MM.1S (cell line): ENCODE data around the gene PNO1.
A peak's percentile ranks its signal among the peaks of the same experiment; 100 is the strongest.

ENCODE experiments used
- DNase-seq: peaks from one replicate; pipeline ENCODE4 v3.0.0-alpha.2; 2015
- H2AFZ ChIP-seq: fragments of 300-600 bp; sonication (generic); 2 replicates; pipeline ENCODE4 v1.6.0; 2016; ENCODE audit warnings: antibody characterized with exemption, low read length
- H3F3A ChIP-seq: fragments of 300-600 bp; sonication (generic); 2 replicates; pipeline ENCODE4 v1.6.1; 2016; ENCODE audit warnings: mild to moderate bottlenecking, antibody characterized with exemption, low read length, moderate library complexity, mixed read lengths; ENCODE audit not compliant: insufficient read depth
- H3K27ac ChIP-seq: fragments of 300-600 bp; sonication (generic); 2 replicates; pipeline ENCODE4 v1.5.1; 2016; ENCODE audit warnings: mild to moderate bottlenecking, low read length
- H3K27me3 ChIP-seq: fragments of 300-600 bp; sonication (generic); replicated peaks from 2 replicates; pipeline ENCODE4 v1.6.0; 2016; ENCODE audit warnings: low read length; ENCODE audit not compliant: insufficient read depth
- H3K36me3 ChIP-seq: fragments of 300-600 bp; sonication (generic); replicated peaks from 2 replicates; pipeline ENCODE4 v1.6.1; 2016; ENCODE audit warnings: mild to moderate bottlenecking, low read length, mixed read lengths; ENCODE audit not compliant: insufficient read depth
- H3K4me1 ChIP-seq: fragments of 300-600 bp; sonication (generic); 2 replicates; pipeline ENCODE4 v1.6.1; 2016; ENCODE audit warnings: low read length, mixed read lengths
- H3K4me2 ChIP-seq: fragments of 300-600 bp; sonication (generic); 2 replicates; pipeline ENCODE4 v1.6.0; 2016; ENCODE audit warnings: low read depth, low read length
- H3K4me3 ChIP-seq: fragments of 300-600 bp; sonication (generic); 2 replicates; pipeline ENCODE4 v1.5.1; 2016; ENCODE audit warnings: low read length, mixed read lengths
- H3K79me2 ChIP-seq: fragments of 300-600 bp; sonication (generic); 2 replicates; pipeline ENCODE4 v1.6.1; 2016; ENCODE audit warnings: mixed run types, low read length, mixed read lengths
- H3K9ac ChIP-seq: fragments of 300-600 bp; sonication (generic); 2 replicates; pipeline ENCODE4 v1.6.1; 2016; ENCODE audit warnings: low read length, mixed read lengths
- H3K9me2 ChIP-seq: fragments of 300-600 bp; sonication (generic); replicated peaks from 2 replicates; pipeline ENCODE4 v1.6.1; 2016; ENCODE audit warnings: mild to moderate bottlenecking, low read length, mixed read lengths; ENCODE audit not compliant: insufficient read depth
- H3K9me3 ChIP-seq: fragments of 300-600 bp; sonication (generic); replicated peaks from 2 replicates; pipeline ENCODE4 v1.6.1; 2016; ENCODE audit warnings: mild to moderate bottlenecking, low read length, mixed read lengths; ENCODE audit not compliant: insufficient read depth
- H4K20me1 ChIP-seq: fragments of 300-600 bp; sonication (generic); 2 replicates; pipeline ENCODE4 v1.6.1; 2016; ENCODE audit warnings: mild to moderate bottlenecking, low read length, moderate library complexity, mixed read lengths; ENCODE audit not compliant: insufficient read depth
- EZH2 ChIP-seq: fragments of 300-600 bp; sonication (generic); optimal IDR thresholded peaks from 2 replicates; pipeline ENCODE3; 2017; ENCODE audit warnings: low read depth, mild to moderate bottlenecking, antibody characterized with exemption, low read length, mixed read lengths
- EZH2phosphoT487 ChIP-seq: fragments of 300-600 bp; sonication (generic); IDR thresholded peaks from 2 replicates; pipeline ENCODE4 v1.6.1; 2018; ENCODE audit warnings: antibody characterized with exemption, low read length
- TF ChIP-seq, protein P1 (sequence below): fragments of 300-600 bp; sonication (generic); IDR thresholded peaks from 2 replicates; pipeline ENCODE4 v1.5.1; 2016; ENCODE audit warnings: antibody characterized with exemption, low read length, mixed read lengths

Gene PNO1

DNA sequence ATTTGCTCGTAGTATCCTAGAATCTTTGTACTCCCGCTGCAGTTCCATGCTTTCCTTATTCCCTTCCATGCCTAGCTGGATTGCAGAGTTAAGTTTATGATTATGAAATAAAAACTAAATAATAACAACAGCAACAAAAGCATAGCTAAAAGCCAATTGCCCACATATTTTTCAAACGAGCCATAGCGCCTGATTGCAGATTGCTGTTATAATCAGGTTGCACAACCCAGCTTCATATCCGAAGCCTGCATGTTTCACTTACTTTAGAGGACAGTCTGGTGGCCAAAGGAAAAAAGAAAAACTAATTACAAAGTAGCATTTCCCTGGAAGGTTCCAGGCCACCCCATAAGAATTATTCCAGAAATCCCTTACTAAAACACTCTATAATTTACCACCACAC lies 31.9 kb upstream of the PNO1 start:
- H3K27ac ChIP-seq: no peak overlapping the region
- TF ChIP-seq, protein P1, sequence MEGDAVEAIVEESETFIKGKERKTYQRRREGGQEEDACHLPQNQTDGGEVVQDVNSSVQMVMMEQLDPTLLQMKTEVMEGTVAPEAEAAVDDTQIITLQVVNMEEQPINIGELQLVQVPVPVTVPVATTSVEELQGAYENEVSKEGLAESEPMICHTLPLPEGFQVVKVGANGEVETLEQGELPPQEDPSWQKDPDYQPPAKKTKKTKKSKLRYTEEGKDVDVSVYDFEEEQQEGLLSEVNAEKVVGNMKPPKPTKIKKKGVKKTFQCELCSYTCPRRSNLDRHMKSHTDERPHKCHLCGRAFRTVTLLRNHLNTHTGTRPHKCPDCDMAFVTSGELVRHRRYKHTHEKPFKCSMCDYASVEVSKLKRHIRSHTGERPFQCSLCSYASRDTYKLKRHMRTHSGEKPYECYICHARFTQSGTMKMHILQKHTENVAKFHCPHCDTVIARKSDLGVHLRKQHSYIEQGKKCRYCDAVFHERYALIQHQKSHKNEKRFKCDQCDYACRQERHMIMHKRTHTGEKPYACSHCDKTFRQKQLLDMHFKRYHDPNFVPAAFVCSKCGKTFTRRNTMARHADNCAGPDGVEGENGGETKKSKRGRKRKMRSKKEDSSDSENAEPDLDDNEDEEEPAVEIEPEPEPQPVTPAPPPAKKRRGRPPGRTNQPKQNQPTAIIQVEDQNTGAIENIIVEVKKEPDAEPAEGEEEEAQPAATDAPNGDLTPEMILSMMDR: no peak
- TF ChIP-seq EZH2 (no peak), EZH2phosphoT487 (no peak)
- no peaks in the 10 kb centered on the region for H3K27me3 ChIP-seq
- H3K4me2 ChIP-seq: no peak overlapping the region
- H3K4me3 ChIP-seq: no peak overlapping the region
- H4K20me1 ChIP-seq: no peaks in the 10 kb centered on the region
- no peaks in the 10 kb centered on the region for H3K36me3 ChIP-seq
- peaks cover 6% of the 10 kb centered on the region for H3K4me1 ChIP-seq
- no peak for DNase-seq
- H3K79me2 ChIP-seq: no peaks in the 10 kb centered on the region
- no peaks in the 10 kb centered on the region for H3K9me3 ChIP-seq
- H3K9me2 ChIP-seq: no peaks in the 10 kb centered on the region
- H3K9ac ChIP-seq: no peak overlapping the region
- no peak overlapping the region for H2AFZ ChIP-seq
- H3F3A ChIP-seq: peaks cover 13% of the 10 kb centered on the region

DNA sequence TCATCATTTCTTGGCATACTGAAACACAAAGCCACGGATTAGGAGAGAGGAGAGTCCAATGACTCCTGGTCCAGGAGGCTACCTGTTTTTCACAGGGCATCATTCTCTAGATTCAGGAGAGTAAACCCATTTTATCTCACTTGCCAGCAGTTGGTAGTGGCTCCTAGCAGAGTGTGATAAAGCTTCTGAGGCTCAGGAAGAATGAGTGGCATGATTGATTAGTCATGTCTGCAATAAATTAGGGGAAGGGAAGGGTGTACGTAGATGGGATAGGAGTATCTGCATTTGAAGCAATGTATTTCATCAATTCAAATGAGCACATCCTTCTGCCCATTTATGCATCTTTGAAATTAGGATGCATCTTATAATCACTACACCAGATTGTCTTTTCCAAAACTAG lies 31.1 kb upstream of the PNO1 start:
- DNase-seq: no peak
- H3K27me3 ChIP-seq: no peaks in the 10 kb centered on the region
- H3K27ac ChIP-seq: no peak overlapping the region
- TF ChIP-seq, protein P1: no peak
- TF ChIP-seq EZH2phosphoT487: no peak
- no peak for TF ChIP-seq EZH2
- H3K4me3 ChIP-seq: no peak overlapping the region
- peaks cover 6% of the 10 kb centered on the region for H3F3A ChIP-seq
- no peak overlapping the region for H3K4me2 ChIP-seq
- H3K36me3 ChIP-seq: no peaks in the 10 kb centered on the region
- H3K9me3 ChIP-seq: no peaks in the 10 kb centered on the region
- no peaks in the 10 kb centered on the region for H4K20me1 ChIP-seq
- no peak overlapping the region for H3K9ac ChIP-seq
- H3K4me1 ChIP-seq: peaks cover 4% of the 10 kb centered on the region
- H2AFZ ChIP-seq: no peak overlapping the region
- no peaks in the 10 kb centered on the region for H3K79me2 ChIP-seq
- H3K9me2 ChIP-seq: no peaks in the 10 kb centered on the region

DNA sequence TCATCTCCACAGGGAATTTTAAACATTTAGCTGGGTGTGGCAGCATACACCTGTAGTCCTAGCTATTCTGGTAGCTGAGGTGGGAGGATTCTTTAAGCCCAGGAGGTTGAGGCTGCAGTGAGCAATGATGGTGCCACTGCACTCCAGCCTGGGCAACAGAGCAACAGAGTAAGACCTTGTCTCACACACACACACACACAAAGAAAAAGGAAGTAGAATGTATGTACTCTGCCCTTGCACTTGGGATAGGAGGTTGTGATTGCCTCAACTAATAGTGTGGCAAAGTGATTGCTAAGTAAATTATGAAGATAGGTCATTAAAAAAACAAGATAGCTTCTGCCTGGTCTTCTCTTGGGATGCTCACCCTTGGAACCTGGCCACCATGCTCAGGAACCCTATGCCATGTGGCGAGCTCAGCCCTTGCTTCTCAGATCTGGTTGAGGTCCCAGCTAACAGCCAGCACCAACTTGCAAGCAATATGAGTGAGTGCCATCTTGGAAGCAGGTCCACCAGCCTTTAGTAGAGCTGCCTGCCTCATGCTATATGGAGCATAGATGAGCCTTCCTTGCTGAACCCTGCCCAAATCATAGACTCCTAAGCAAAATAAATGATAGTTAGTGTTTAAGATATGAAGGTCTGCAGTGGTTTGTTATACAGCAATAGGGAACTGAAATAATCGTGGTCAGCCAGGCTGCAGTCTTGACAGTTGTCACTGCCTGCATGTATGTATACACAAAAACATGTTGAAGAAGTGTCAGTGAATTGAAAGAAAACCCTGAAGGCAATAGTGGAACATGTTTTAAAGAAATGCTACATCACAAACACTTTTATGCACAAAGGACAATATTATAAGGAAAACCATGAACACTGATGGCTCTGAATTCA lies 30.1 kb upstream of the PNO1 start:
- Histone ChIP-seq H3K27ac (0 out of 2 replicates have a peak overlapping the region, but pooled peaks have one; percentile 8), H2AFZ (no peak overlapping the region), H3K4me1 (no peaks in the 10 kb centered on the region), H3K9me3 (no peaks in the 10 kb centered on the region), H3K4me3 (no peak overlapping the region), H3F3A (no peaks in the 10 kb centered on the region), H3K27me3 (no peaks in the 10 kb centered on the region), H3K9ac (no peak overlapping the region), H3K4me2 (no peak overlapping the region), H3K9me2 (no peaks in the 10 kb centered on the region), H4K20me1 (no peaks in the 10 kb centered on the region), H3K36me3 (no peaks in the 10 kb centered on the region), H3K79me2 (no peaks in the 10 kb centered on the region)
- peak; percentile 25 for DNase-seq
- TF ChIP-seq EZH2: no peak
- TF ChIP-seq, protein P1: no peak
- TF ChIP-seq EZH2phosphoT487: no peak
